Smooth muscle cell of the brain vasculature (primary cell): ENCODE measurements around the gene VPS35.
A peak's percentile ranks its signal among the peaks of the same experiment; 100 is the strongest.

Experiments used
- DNase-seq: peaks from one replicate; pipeline ENCODE4 v3.0.0-alpha.2; 2012; ENCODE audit warnings: low read depth, low spot score

Gene VPS35

DNA sequence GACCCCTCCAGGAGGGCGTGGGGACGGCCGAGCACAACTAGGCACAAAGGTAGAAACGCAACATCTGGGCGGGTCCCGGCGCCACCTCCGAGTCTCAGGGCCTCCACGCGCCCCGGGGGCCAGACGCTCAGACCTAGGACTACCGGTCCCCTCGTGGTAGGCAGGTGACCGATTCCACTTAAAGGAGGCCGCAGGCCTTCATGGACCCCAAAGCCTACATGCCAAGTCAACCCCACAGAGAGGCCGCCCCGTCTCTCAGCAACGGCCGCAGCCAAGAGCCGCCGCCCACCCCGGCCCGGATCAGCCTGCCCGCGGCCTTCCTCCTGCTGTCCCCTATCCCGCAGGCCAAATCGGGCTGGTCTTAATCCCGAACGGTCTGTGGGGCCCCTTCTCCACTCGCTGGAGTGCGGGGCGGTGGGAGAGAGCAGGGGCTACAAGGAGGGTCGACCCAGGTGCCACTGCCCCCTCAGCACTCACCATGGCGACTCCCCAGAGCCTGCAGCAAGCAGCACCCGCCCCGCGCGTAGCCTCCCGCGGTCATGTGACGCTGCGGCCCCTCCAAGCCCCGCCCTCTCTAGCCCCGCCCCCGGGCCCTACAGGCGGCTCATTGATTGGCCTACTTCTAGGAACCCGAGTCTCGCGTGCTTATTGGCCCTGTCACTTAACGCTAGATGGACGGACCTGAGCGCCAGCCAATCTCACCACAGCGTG is at the start of gene VPS35:
Gene VPS35 (minus strand): TSS at position 525 of the 711 bp plus-strand sequence. CDS start 45 bp downstream, at position 480.
- DNase-seq, result peak; percentile 97

DNA sequence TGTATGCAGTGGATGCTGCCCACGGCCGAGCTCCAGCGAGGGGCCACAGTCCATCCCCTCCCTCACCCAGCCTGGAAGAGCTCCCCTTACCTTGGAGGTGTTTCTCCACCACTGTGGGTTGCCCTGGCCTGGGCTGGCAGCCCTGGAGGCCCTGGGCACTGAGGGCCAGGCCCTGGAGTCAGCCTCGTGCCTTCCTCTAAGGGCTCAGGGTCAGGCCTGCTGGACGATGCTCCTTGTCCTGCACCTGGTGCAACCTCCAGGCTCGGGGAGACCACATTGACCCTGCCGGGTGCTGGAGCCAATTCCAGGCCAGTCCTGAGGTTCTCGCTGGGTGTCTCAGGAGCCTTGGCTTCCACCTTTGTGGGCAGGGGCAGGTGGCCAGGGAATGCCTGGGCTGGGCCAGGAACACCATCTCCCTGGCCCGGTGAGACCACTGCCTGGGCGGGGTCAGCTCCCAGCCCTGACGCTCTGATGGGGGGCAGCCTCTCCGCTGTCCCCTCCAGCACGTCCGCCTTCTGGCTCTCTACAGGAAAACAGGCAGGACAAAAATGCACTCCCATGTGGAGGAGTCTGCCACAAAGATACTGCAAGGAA is 48.7 kb upstream of the VPS35 start:
- DNase-seq, result no peak

DNA sequence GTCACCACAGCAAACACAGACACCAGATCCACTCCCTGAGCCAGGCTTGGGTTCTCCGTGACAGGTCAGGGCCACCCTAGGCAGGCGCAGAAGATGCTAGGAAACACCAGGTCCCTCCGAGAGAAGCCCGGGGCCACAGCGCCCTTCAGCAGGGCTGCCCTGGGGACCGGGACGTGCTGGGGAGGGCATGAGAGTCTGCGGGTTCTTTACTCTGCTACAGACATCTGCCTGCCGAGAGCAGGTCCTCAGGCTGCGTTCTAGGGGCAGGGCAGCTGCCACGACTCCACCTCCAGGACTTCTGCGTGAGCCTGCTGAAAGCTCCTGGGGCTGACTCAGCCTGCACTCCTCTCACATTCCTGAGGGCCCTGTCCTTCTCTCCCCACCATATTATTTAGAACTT is 47.7 kb upstream of the VPS35 start:
- no peak for DNase-seq

DNA sequence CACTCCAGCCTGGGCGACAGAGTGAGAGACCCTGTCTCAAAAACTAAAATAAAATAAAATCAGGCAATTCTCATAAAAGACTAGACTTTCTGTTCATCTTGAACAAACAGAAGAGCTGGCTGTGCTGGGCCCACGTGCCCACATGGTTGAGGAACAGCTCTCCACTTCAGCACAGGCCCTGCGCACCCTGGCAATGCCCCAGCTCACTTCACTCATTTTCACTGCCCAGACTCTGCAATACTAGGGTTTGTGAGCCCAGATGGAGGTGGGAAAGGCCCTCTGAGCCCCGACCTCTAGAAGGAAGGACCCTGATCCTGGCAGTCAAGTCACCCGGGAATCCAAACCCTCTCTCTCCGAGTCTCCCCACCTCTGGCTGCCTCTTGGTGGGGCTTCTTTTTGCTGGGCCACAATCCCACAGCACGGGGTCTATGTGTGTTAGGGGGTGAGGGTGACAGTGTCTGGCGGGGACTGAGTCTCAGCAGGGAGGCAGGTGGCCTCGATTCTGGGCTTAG is 44.4 kb upstream of the VPS35 start:
- DNase-seq, result no peak

DNA sequence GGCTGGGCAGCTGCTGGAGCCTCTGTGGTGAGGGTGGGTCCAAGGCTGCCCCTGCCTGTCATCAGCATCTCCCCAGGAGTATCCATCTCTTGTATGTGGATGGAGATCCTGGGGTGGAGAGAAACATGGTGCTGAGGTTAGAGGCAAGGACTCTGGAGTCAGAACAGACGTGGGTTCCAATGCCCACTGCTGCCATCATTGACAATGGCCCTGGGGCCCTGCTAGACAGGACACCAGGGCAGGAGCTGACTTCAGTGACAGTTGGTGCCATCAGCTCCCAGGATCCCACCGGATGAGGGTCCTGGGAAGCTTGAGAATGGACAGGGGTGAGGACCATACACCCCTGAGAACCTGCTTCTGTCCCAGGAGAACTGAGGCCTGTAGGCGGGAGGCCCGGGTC is 43.6 kb upstream of the VPS35 start:
- no peak for DNase-seq

DNA sequence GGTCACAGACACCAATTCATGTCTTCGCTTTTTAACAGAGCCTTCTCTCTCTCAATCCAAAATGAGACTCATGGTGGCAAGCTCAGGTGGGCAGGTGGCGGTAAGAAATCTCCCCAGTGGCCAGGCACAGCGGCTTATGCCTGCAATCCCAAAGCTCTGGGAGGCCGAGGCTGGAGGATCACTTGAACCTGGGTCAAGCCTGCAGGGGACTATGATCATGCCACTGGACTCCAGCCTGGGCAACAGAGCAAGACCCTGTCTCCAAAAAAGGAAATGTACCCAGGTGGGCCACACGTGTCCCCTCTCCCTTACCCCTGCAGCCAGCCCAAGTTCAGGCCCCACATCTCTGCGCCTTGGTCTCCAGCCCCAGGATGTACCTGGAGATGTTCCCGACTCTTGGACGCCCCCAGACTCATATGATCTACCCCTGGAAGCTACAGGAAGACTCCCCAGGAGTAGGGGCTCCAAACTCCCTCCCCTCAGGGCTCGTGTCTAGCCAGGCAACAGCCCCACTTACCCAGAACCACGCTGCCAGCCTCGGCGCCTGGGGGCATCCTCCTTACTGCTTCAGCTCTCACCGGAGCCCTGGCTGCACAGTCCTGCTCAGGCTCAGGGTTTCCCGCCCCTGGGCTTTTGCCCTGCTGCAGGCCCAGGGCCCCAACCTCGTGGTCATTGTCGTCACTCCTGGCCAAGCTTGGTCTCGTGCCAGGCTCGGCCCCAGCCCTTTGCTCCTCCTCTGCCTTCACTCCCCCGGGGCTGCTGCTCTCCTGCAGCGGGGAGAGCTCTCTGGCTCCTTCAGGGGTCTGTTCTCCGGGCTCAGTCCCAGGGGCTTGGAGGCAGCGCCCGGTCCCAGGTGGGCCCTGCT is 42.9 kb upstream of the VPS35 start:
- no peak for DNase-seq

GRCh38 chr16:46730801-46731690 is 42.1 kb upstream of the VPS35 start:
- DNase-seq, result no peak

DNA sequence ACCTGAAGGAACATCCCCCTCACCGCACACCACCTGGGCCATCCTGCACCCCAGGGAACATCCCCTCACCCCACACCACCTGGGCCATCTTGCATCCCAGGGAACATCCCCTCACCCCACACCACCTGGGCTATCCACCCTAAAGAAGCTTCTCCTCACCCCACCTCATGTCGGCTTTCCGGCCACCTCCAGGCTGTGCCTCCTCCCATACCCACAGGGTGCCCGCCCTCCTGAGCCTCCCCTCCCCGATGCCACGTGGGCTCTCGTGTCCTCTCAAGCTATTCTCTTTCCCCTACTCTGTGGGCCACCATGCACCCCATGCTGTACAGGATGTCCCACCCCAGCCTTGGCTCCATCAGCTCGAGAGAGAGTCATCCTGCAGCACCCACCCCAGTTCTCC is 41.1 kb upstream of the VPS35 start:
- DNase-seq, result no peak

- DNase-seq, result no peak
Measured at GRCh38 chr16:46729326-46729995, 40.5 kb upstream of the VPS35 start.

GRCh38 chr16:46728806-46729205 is 39.8 kb upstream of the VPS35 start:
- no peak for DNase-seq

DNA sequence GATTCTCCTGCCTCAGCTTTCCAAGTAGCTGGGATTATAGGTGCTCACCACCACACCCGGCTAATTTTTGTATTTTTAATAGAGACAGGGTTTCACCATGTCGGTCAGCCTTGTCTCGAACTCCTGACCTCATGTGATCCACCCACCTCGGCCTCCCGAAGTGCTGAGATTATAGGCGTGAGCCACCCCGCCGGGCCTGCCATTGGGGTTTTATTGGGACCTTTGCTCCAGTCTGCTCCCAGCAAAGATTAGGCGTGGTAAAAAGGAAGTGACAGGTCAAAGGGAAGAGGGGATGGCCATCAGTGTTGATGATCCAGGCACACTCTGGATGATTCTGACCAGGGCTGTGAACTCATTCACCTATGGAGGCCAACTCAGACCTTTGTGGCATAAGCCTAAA is 38.7 kb upstream of the VPS35 start:
- DNase-seq, result no peak

DNA sequence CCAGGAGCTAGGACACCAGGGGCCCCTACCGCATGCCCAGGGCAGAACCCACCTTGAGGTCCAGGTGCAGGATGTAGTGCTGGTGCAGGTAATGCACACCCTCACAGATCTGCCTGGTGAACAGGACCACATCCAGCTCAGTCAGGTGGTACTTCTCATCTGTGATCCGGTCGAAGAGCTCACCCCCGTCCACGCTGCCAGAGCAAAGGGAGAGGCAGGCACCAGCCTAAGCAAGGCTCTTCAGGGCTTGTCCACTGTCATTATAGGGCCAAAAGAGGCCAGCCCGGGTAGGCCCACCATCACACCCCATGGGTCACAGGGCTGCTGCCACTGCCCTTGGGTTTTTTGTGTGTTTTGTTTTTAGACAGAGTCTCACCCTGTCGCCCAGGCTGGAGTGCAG is 38.2 kb upstream of the VPS35 start:
- DNase-seq, result no peak

GRCh38 chr16:46721885-46722284 is 32.9 kb upstream of the VPS35 start:
- DNase-seq, result no peak

- no peak for DNase-seq
Measured at GRCh38 chr16:46720619-46721018, 31.6 kb upstream of the VPS35 start.

DNA sequence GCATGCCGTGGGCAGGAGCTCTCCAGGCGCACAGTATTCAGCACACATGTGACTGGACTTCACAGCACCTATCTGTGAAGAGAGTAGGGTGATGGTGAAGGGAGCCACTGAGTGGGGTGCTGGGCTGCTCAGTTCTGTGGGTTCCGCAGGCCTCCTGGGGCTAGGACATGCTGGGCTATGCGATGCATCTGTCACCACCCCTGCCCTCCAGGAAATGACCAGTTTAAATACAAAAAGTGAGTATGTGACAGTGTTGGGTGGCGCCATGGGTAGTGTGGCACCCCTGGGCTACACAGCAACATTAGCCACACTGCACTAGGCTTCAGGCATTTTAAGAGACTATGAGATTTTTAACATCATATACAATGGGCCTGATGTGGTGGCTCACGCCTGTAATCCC is 30.6 kb upstream of the VPS35 start:
- no peak for DNase-seq

DNA sequence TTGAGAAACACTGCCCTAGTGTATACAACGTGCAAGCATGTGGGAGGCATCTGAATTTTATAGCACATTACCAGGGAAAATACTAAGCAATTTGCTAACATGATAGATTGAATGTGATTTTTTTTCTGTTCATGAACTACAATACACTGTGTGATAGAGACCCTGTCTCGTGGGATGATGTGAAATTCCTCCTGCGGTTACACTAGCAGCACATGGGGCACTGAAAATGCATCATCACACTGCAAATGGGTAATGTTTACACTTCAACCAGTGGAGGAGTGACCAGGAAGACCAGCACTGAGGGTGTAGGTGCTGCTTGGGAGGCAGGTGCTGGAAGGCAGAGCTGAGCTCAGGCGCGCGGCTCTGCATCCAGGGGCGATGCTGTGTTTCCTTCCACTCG is 29.2 kb upstream of the VPS35 start:
- no peak for DNase-seq

GRCh38 chr16:46717692-46718091 is 28.7 kb upstream of the VPS35 start:
- DNase-seq, result no peak

GRCh38 chr16:46715769-46716305 is 26.9 kb upstream of the VPS35 start:
- no peak for DNase-seq

- DNase-seq, result no peak
Measured at GRCh38 chr16:46714797-46715591, 26.0 kb upstream of the VPS35 start.

GRCh38 chr16:46713634-46714033 is 24.7 kb upstream of the VPS35 start:
- no peak for DNase-seq
